HG03457 (cell line): ENCODE results near the gene LRRC8C.

ENCODE experiments used
- ATAC-seq: cut with Tn5 transposase; IDR thresholded peaks from one replicate; pipeline ENCODE4 v1.9.1; 2021; ENCODE audit warnings: moderate number of reproducible peaks; ENCODE audit not compliant: unreplicated experiment

LRRC8C gene

DNA sequence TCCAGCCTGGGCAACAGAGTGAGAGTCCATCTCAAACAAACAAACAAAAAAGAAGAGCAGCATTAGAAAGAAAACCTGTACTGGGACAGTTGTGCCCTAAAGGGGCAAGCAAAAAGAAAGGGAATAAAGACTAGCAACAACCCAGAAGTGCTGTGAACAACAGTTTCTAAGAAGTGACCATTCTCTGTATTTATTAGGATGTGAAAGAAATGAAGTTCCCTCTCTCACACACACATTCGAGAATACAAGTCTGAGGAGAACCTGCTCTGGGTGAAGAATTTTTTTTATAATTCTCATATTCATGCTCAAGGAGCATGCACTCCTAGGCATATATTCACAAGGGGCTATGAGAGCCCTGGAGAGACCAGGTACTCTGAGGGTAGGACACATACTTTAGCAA is 128.4 kb downstream of the LRRC8C start:
- no peak for ATAC-seq

DNA sequence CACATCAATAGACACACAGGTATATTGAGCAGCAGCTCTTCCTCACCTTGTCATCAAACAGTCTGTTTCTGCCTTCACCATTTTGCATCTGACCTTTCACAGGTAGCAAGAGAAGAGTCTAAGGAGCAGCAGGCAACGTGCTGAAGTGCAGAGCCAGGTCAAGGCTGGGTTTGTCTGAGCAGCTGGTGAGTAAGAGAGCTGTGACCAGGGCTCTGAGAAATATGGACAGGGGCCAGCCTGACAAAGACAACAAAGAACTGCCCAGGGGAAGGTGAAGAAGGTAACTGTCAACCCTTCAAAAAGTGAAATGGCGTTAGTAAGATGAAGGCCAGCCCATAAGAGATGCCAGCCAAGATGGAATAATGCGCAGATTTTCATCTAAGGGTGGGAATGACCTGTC is 129.0 kb downstream of the LRRC8C start:
- no peak for ATAC-seq

DNA sequence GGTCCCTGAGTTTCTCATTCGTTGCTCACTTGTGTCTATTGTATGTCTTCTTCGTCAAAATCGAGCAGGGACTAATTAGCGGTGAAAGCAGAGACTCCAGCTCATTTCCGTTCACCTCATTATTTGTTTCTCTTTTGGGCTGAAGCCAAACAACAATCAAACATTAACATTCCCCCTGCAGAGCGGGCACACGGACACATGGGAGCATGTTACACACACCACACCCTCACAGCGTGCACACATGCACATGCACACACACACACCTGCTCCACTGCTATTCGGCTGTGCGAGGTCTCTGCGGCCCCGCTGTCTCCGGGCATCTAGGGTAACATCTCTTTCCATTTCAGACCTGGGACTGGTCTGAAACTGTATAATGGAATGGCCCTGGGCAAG is 129.5 kb downstream of the LRRC8C start:
- no peak for ATAC-seq

DNA sequence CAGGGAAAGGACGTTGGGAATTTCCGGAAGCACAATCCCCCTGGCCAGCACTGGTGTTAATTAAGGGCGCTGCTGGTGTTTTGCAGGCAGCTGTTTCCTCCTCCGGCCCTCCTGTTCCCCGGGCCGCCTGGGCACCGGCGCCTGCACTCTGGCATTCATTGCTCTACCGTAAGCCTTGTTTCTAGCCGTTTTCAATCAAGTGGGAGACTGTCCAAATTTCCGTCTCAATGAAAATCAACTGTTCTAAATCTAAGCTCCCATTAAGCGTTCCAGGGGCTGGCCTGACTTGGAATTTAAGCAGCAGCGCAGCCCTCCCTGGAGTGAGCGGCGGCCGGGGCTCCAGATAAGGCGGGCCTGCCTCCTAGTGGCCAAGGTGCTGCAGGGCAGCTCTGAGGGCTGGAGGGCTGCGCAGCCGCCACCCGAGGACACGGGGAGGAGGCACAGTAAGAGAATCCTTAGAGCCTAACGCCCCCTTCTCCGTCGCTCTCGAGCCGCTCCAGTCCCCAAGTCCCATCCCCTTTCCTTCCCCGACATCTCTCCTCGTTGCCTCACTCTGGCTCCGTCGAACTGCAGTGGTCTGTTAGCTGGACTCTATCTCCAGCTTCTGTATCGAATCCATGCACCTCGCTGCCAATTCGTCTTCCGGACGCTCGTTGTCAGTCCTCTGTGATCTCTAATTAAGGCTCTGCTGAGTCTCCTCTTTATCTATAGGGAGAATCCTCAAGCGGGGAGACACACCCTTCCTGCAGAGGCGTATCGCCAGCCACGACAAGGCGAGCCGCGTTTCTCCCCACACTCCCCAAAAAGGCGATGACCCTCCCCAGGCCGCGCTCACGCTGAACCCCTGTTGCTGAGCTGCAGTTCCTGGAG is 130.1 kb downstream of the LRRC8C start:
- ATAC-seq, result peak; percentile 99

DNA sequence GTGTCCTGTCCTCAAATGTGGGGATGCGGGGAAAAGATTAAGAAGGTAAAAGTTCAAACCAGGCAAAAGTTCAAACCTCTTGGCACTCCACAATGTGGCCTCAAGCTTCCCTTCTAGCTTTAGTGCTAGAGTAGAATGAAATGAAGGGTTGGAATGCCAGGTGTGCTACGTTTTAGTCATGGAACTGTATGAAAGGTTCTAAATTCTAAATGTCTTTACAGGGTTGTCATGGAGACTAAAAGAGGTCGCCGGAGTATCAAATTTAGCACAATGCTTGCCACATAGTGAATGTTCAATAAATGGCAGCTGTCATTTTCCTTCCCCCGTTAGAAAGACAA is 130.7 kb downstream of the LRRC8C start:
- no peak for ATAC-seq

- no peak for ATAC-seq
Observed at GRCh38 chr1:89765774-89766173, 132.9 kb downstream of the LRRC8C start.

DNA sequence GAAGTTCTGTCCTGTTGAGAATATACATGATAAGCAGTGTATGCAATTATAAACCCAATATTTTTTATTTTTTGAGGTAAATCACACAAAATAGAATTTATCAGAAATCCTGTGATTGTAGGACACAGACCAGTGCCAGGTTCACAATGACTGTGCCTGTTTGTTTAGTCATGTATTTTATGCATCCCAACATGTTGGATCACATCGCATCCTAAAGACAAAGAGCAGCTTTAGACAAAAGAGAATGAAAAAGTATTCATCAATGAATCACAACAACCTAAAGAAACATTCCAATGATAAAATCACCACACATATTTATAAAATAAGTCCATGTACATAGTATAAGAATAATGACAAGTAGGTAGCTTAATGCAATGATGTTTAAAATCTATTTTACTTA is 134.7 kb downstream of the LRRC8C start:
- no peak for ATAC-seq
